ENCODE data around the gene CSNK2B. TPM values are rescaled to one million over a fixed set of nuclear protein-coding genes. Genes with fewer than 3 reads are reported as not detected.

Gene CSNK2B
- total and polyA plus RNA-seq, 9 of the 15 experiments (the other 6 are each of a cell fraction or from before 2014, with no cell fraction given) = 120 to 1,126 (median 529) TPM

DNA sequence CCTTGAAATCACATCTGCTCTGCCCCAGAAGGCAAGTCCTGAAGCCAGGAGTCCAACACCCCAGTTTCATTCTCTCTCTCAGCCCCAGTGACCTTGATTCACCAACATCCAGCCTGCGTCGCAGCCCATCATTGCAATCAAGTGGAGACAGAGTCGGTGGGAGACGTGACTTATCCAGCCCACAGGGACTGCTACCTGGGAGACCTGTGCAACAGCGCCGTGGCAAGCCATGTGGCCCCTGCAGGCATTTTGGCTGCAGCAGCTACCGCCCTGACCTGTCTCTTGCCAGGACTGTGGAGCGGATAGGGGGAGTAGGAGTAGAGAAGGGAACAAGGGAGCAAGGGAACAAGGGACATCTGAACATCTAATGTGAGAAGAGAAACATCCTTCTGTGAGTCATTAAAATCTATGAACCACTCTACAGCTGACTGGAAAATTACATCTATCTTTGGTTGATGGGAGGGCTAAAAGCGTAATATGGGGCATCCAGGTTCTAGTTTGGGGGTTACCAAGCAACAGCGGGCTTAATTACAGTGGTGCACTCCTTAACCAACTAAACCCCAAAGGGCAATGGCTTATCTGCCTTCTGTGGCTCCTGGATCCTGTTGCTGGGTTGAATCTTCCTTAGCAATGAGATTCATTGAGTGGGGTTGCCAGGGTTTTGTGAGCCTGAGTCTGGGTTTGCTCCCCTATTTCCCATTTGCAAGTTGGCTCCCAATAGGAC, 51.8 kb downstream of the CSNK2B start (continued):
- TF ChIP-seq, protein P1, sequence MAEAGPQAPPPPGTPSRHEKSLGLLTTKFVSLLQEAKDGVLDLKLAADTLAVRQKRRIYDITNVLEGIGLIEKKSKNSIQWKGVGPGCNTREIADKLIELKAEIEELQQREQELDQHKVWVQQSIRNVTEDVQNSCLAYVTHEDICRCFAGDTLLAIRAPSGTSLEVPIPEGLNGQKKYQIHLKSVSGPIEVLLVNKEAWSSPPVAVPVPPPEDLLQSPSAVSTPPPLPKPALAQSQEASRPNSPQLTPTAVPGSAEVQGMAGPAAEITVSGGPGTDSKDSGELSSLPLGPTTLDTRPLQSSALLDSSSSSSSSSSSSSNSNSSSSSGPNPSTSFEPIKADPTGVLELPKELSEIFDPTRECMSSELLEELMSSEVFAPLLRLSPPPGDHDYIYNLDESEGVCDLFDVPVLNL (CRISPR knock-in tag; IDR thresholded peaks at IDR 0.05; ENCODE audit: low read depth) = no peak
- TF ChIP-seq PTBP1 (IDR thresholded peaks at IDR 0.05; ENCODE audit: low read depth, low read length) (no peak), CBX8 (IDR thresholded peaks at IDR 0.05; ENCODE audit: borderline replicate concordance, extremely low read depth, low read depth, low read length, poor library complexity, severe bottlenecking) (no peak), ZNF354B (CRISPR knock-in tag; IDR thresholded peaks at IDR 0.05) (no peak), ZNF232 (CRISPR knock-in tag; IDR thresholded peaks at IDR 0.05) (0 out of 2 replicates have a peak, but pooled peaks have one; percentile 6), KDM2B (CRISPR knock-in tag; IDR thresholded peaks at IDR 0.05) (no peak), ZNF3 (CRISPR knock-in tag; IDR thresholded peaks at IDR 0.05) (no peak), FOXM1 (IDR thresholded peaks at IDR 0.05; ENCODE audit: low read depth) (no peak), FOXM1 (CRISPR knock-in tag; IDR thresholded peaks at IDR 0.05; ENCODE audit: low read depth) (no peak), KAT2B (IDR thresholded peaks at IDR 0.05; ENCODE audit: low read depth, low read length) (no peak), MECOM (CRISPR knock-in tag; IDR thresholded peaks at IDR 0.05) (no peak), JUNB (CRISPR knock-in tag; conservative IDR thresholded peaks at IDR 0.05) (no peak)
- TF ChIP-seq, protein P2, sequence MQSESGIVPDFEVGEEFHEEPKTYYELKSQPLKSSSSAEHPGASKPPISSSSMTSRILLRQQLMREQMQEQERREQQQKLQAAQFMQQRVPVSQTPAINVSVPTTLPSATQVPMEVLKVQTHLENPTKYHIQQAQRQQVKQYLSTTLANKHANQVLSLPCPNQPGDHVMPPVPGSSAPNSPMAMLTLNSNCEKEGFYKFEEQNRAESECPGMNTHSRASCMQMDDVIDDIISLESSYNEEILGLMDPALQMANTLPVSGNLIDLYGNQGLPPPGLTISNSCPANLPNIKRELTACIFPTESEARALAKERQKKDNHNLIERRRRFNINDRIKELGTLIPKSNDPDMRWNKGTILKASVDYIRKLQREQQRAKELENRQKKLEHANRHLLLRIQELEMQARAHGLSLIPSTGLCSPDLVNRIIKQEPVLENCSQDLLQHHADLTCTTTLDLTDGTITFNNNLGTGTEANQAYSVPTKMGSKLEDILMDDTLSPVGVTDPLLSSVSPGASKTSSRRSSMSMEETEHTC (IDR thresholded peaks at IDR 0.05) = no peak
- TF ChIP-seq, protein P3, sequence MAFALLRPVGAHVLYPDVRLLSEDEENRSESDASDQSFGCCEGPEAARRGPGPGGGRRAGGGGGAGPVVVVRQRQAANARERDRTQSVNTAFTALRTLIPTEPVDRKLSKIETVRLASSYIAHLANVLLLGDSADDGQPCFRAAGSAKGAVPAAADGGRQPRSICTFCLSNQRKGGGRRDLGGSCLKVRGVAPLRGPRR (CRISPR knock-in tag; IDR thresholded peaks at IDR 0.05) = no peak
- TF ChIP-seq, protein P4, sequence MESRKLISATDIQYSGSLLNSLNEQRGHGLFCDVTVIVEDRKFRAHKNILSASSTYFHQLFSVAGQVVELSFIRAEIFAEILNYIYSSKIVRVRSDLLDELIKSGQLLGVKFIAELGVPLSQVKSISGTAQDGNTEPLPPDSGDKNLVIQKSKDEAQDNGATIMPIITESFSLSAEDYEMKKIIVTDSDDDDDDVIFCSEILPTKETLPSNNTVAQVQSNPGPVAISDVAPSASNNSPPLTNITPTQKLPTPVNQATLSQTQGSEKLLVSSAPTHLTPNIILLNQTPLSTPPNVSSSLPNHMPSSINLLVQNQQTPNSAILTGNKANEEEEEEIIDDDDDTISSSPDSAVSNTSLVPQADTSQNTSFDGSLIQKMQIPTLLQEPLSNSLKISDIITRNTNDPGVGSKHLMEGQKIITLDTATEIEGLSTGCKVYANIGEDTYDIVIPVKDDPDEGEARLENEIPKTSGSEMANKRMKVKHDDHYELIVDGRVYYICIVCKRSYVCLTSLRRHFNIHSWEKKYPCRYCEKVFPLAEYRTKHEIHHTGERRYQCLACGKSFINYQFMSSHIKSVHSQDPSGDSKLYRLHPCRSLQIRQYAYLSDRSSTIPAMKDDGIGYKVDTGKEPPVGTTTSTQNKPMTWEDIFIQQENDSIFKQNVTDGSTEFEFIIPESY (CRISPR knock-in tag; IDR thresholded peaks at IDR 0.05) = 0 out of 2 replicates have a peak, but pooled peaks have one; percentile 59
- TF ChIP-seq, protein P5, sequence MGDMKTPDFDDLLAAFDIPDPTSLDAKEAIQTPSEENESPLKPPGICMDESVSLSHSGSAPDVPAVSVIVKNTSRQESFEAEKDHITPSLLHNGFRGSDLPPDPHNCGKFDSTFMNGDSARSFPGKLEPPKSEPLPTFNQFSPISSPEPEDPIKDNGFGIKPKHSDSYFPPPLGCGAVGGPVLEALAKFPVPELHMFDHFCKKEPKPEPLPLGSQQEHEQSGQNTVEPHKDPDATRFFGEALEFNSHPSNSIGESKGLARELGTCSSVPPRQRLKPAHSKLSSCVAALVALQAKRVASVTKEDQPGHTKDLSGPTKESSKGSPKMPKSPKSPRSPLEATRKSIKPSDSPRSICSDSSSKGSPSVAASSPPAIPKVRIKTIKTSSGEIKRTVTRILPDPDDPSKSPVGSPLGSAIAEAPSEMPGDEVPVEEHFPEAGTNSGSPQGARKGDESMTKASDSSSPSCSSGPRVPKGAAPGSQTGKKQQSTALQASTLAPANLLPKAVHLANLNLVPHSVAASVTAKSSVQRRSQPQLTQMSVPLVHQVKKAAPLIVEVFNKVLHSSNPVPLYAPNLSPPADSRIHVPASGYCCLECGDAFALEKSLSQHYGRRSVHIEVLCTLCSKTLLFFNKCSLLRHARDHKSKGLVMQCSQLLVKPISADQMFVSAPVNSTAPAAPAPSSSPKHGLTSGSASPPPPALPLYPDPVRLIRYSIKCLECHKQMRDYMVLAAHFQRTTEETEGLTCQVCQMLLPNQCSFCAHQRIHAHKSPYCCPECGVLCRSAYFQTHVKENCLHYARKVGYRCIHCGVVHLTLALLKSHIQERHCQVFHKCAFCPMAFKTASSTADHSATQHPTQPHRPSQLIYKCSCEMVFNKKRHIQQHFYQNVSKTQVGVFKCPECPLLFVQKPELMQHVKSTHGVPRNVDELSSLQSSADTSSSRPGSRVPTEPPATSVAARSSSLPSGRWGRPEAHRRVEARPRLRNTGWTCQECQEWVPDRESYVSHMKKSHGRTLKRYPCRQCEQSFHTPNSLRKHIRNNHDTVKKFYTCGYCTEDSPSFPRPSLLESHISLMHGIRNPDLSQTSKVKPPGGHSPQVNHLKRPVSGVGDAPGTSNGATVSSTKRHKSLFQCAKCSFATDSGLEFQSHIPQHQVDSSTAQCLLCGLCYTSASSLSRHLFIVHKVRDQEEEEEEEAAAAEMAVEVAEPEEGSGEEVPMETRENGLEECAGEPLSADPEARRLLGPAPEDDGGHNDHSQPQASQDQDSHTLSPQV (IDR thresholded peaks at IDR 0.05) = peak; percentile 43; the same call in 1 of the 2 replicates
